T-helper 2 cell treated with Interferon-gamma antibody and Interleukin-4, amounts not matched to agents 100 ng/mL and 5 ng/mL, for 36 hours (primary cell): Measurements from ENCODE around the gene THAP8. TPM values are rescaled to one million over a fixed set of nuclear protein-coding genes. Genes with fewer than 3 reads are reported as not detected.

Experiments
- intact Hi-C: fragments of 100-400 bp; cut with micrococcal nuclease; formaldehyde crosslinking; loops from one replicate; pipeline ENCODE4 v1.15.1; 2023
- total RNA-seq: library from RNA; stranded (reverse); gene quantifications from 2 replicates; pipeline ENCODE4 v1.2.3, GENCODE V29; 2022

Gene THAP8
- total RNA-seq, 1 donor from 2014 or later: 4.4 TPM

- intact Hi-C loops: no loop called here
These were observed 23.6 kb downstream of the THAP8 start for GRCh38 chr19:36030264-36031148.

- intact Hi-C loops: no loop called here
These were observed 25.6 kb downstream of the THAP8 start for GRCh38 chr19:36028313-36029041.

GRCh38 chr19:36027696-36028095, 26.4 kb downstream of the THAP8 start:
- intact Hi-C loops: no loop called here

- intact Hi-C loops: no loop called here
These were observed 27.8 kb downstream of the THAP8 start for GRCh38 chr19:36026091-36026876.

GRCh38 chr19:36025541-36025940, 28.5 kb downstream of the THAP8 start:
- intact Hi-C loops: no loop called here

GRCh38 chr19:36023432-36023831, 30.7 kb downstream of the THAP8 start:
- intact Hi-C loops: no loop called here

GRCh38 chr19:36019061-36019670, 34.9 kb downstream of the THAP8 start:
- intact Hi-C loops: no loop called here

GRCh38 chr19:36014012-36014924, 39.8 kb downstream of the THAP8 start, which contains the start of gene ALKBH6:
Gene ALKBH6 (minus strand): TSS chr19:36014213. CDS start chr19:36013397, 816 bp downstream.
- intact Hi-C loops: loop anchor here (1.0 to 5.0 kb wide), 6 partner anchors 19 to 367 kb away; partner anchors contain the start of genes CAPNS1, COX6B1, LIN37 and SDHAF1

- intact Hi-C loops: loop anchor here (1.0 to 5.0 kb wide), 6 partner anchors 18 to 366 kb away; partner anchors contain the start of genes CAPNS1, COX6B1, LIN37 and SDHAF1
These were observed 40.6 kb downstream of the THAP8 start for GRCh38 chr19:36013280-36014011.

GRCh38 chr19:36010402-36010801, 43.7 kb downstream of the THAP8 start:
- intact Hi-C loops: loop anchor here (5.0 kb wide), 1 partner anchor 363 kb away; the partner anchor contains the start of gene COX6B1

GRCh38 chr19:36009633-36010379, 44.3 kb downstream of the THAP8 start:
- intact Hi-C loops: loop anchor here (5.0 kb wide), 1 partner anchor 363 kb away; the partner anchor contains the start of gene COX6B1

- intact Hi-C loops: no loop called here
These were observed 44.9 kb downstream of the THAP8 start for GRCh38 chr19:36009220-36009619.

- intact Hi-C loops: no loop called here
These were observed 45.6 kb downstream of the THAP8 start, which contains the start of gene SYNE4 for GRCh38 chr19:36008336-36008978. Gene SYNE4 (minus strand): TSS chr19:36008813. CDS start chr19:36008681, 132 bp downstream.

GRCh38 chr19:36006955-36007354, 47.1 kb downstream of the THAP8 start:
- intact Hi-C loops: no loop called here

GRCh38 chr19:36003284-36003683, 50.8 kb downstream of the THAP8 start:
- intact Hi-C loops: no loop called here

- intact Hi-C loops: no loop called here
These were observed 52.5 kb downstream of the THAP8 start for GRCh38 chr19:36001605-36002004.

- intact Hi-C loops: loop anchor here (5.0 kb wide), 1 partner anchor 121 kb away; the partner anchor contains the start of gene TBCB
These were observed 57.3 kb downstream of the THAP8 start for GRCh38 chr19:35996777-35997176.
